ENCODE measurements around the gene YBEY. TPM values are rescaled to one million over a fixed set of nuclear protein-coding genes. Genes with fewer than 3 reads are reported as not detected.

Gene YBEY
- polyA plus RNA-seq, 4 donors: 14.7 to 45.7 (median 23.7) TPM

DNA sequence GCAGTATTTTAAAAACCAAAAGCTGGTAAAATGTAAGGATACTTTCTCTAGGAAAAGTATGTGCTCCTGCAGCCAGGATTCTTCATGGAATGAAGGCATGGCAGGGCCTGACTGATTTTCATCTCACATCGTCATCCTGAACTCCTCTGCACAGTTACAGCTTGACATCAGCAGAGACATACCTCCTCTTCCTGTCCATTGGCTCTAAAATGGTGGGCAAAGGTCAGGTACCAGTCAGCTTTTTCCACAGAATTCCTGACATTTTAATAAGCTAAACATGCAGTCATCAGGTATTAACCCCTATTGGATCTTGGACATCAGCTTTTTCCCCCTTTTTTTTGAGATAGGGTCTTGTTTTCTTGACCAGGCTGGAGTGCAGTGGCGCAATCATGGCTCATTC, 43.7 kb downstream of the YBEY start:
- H3K9me3 ChIP-seq (ENCODE audit: control insufficient read depth in 2 of 2, insufficient read depth in 1 of 2, low read depth in 1 of 2, low read length in 1 of 2): no peaks in the 10 kb centered on the region
- H3K4me3 ChIP-seq (ENCODE audit: low read depth in 1 of 3, low read length in 3 of 3): no peak overlapping the region
- DNase-seq (no peak), FAIRE-seq (no peak)
- H3K4me1 ChIP-seq (ENCODE audit: control insufficient read depth in 3 of 3, insufficient read depth in 2 of 3, low read depth in 1 of 3, low read length in 2 of 3): peaks cover 0 to 8% (median 0%) of the 10 kb centered on the region in 3 donors
- no peak overlapping the region for H3K27ac ChIP-seq (ENCODE audit: low read depth in 1 of 3, low read length in 2 of 3)
- no peaks in the 10 kb centered on the region for H3K27me3 ChIP-seq (ENCODE audit: control insufficient read depth in 3 of 3, insufficient read depth in 3 of 3, low read length in 3 of 3)
- WGBS, 3 donors: 95 to 100% (median 97%) methylated on average over 2 of the region's 2 CpGs
- H3K36me3 ChIP-seq (ENCODE audit: control insufficient read depth in 3 of 3, insufficient read depth in 2 of 3, low read depth in 1 of 3, low read length in 3 of 3): peaks cover 0 to 26% (median 5%) of the 10 kb centered on the region in 3 donors

GRCh38 chr21:46334351-46335140, 48.4 kb downstream of the YBEY start:
- H3K4me1 ChIP-seq (ENCODE audit: control insufficient read depth in 3 of 3, insufficient read depth in 2 of 3, low read depth in 1 of 3, low read length in 2 of 3): no peaks in the 10 kb centered on the region
- 89 to 96% (median 91%) methylated on average over 12 of the region's 12 CpGs for WGBS, 3 donors
- FAIRE-seq (no peak), DNase-seq (no peak)
- no peaks in the 10 kb centered on the region for H3K9me3 ChIP-seq (ENCODE audit: control insufficient read depth in 2 of 2, insufficient read depth in 1 of 2, low read depth in 1 of 2, low read length in 1 of 2)
- peaks cover 0 to 47% (median 12%) of the 10 kb centered on the region in 3 donors for H3K36me3 ChIP-seq (ENCODE audit: control insufficient read depth in 3 of 3, insufficient read depth in 2 of 3, low read depth in 1 of 3, low read length in 3 of 3)
- no peaks in the 10 kb centered on the region for H3K27me3 ChIP-seq (ENCODE audit: control insufficient read depth in 3 of 3, insufficient read depth in 3 of 3, low read length in 3 of 3)
- no peak overlapping the region for H3K27ac ChIP-seq (ENCODE audit: low read depth in 1 of 3, low read length in 2 of 3)
- no peak overlapping the region for H3K4me3 ChIP-seq (ENCODE audit: low read depth in 1 of 3, low read length in 3 of 3)

GRCh38 chr21:46336603-46337002, 50.5 kb downstream of the YBEY start:
- H3K36me3 ChIP-seq (ENCODE audit: control insufficient read depth in 3 of 3, insufficient read depth in 2 of 3, low read depth in 1 of 3, low read length in 3 of 3): peaks cover 0 to 45% (median 8%) of the 10 kb centered on the region in 3 donors
- 96 to 99% (median 97%) methylated on average over 3 of the region's 3 CpGs for WGBS, 3 donors
- no peaks in the 10 kb centered on the region for H3K4me1 ChIP-seq (ENCODE audit: control insufficient read depth in 3 of 3, insufficient read depth in 2 of 3, low read depth in 1 of 3, low read length in 2 of 3)
- no peaks in the 10 kb centered on the region for H3K27me3 ChIP-seq (ENCODE audit: control insufficient read depth in 3 of 3, insufficient read depth in 3 of 3, low read length in 3 of 3)
- DNase-seq: no peak
- H3K4me3 ChIP-seq (ENCODE audit: low read depth in 1 of 3, low read length in 3 of 3): no peak overlapping the region
- H3K9me3 ChIP-seq (ENCODE audit: control insufficient read depth in 2 of 2, insufficient read depth in 1 of 2, low read depth in 1 of 2, low read length in 1 of 2): no peaks in the 10 kb centered on the region
- H3K27ac ChIP-seq (ENCODE audit: low read depth in 1 of 3, low read length in 2 of 3): no peak overlapping the region
- no peak for FAIRE-seq

DNA sequence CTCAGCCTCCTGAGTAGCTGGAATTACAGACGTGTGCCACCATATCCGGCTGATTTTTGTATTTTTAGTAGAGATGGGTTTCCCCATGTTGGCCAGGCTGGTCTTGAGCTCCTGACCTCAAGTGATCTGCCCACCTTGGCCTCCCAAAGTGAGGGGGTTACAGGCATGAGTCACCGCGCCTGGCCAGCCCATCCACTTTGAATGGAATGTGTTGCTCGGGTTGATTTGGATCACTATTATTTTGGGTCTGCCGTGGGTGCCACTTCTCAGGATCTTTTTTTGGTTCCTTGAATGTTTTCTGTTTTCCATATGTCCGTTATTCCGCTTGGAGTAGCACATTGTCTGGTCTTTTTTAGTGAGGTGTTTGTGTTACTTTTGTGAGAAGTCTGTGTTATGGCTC, 54.9 kb downstream of the YBEY start:
- 97% methylated on average over 8 of the region's 8 CpGs for WGBS, 3 donors
- Histone ChIP-seq H3K27me3 (ENCODE audit: control insufficient read depth in 3 of 3, insufficient read depth in 3 of 3, low read length in 3 of 3) (no peaks in the 10 kb centered on the region), H3K4me1 (ENCODE audit: control insufficient read depth in 3 of 3, insufficient read depth in 2 of 3, low read depth in 1 of 3, low read length in 2 of 3) (no peaks in the 10 kb centered on the region), H3K36me3 (ENCODE audit: control insufficient read depth in 3 of 3, insufficient read depth in 2 of 3, low read depth in 1 of 3, low read length in 3 of 3) (peaks cover 0 to 41% (median 8%) of the 10 kb centered on the region in 3 donors), H3K27ac (ENCODE audit: low read depth in 1 of 3, low read length in 2 of 3) (no peak overlapping the region), H3K9me3 (ENCODE audit: control insufficient read depth in 2 of 2, insufficient read depth in 1 of 2, low read depth in 1 of 2, low read length in 1 of 2) (no peaks in the 10 kb centered on the region), H3K4me3 (ENCODE audit: low read depth in 1 of 3, low read length in 3 of 3) (no peak overlapping the region)
- FAIRE-seq (no peak), DNase-seq (no peak)

DNA sequence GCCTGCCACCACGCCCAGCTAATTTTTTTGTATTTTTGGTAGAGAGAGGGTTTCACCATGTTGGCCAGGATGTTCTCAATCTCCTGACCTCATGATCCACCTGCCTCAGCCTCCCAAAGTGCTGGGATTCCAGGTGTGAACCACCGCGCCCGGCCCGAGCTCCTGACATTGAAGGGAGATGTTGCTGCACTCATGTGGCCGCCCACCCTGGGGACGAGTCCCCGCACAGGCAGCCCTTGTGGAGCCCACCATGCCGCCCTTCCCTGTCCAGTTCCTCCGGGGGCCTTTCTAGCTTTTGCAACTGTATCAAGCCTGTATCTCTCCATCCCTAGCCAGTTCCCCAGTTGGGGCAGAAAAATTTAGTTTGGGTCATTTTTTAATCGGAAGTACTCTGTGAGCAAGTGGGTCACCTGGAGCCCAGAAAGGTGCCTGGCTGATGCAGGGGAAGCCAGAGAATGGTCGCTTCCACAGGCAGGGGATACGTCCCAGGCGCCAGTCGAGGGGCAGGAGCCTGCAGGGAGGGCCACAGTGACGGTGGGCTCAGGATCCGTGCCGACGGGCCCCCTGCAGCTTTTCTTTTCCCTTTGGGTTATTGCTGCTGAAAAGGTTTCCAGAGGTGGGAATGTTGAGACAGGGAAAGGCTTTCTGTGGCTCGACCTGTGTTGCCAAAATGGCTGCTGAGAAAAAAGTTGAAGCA, 58.2 kb downstream of the YBEY start:
- WGBS, 3 donors: 96 to 98% (median 97%) methylated on average over 19 to 20 of the region's 20 CpGs
- H3K27me3 ChIP-seq (ENCODE audit: control insufficient read depth in 3 of 3, insufficient read depth in 3 of 3, low read length in 3 of 3): no peaks in the 10 kb centered on the region
- no peak for DNase-seq
- no peak overlapping the region for H3K27ac ChIP-seq (ENCODE audit: low read depth in 1 of 3, low read length in 2 of 3)
- FAIRE-seq: no peak
- H3K4me3 ChIP-seq (ENCODE audit: low read depth in 1 of 3, low read length in 3 of 3): no peak overlapping the region
- H3K4me1 ChIP-seq (ENCODE audit: control insufficient read depth in 3 of 3, insufficient read depth in 2 of 3, low read depth in 1 of 3, low read length in 2 of 3): no peaks in the 10 kb centered on the region
- H3K36me3 ChIP-seq (ENCODE audit: control insufficient read depth in 3 of 3, insufficient read depth in 2 of 3, low read depth in 1 of 3, low read length in 3 of 3): peaks cover 3 to 51% (median 10%) of the 10 kb centered on the region in 3 donors
- H3K9me3 ChIP-seq (ENCODE audit: control insufficient read depth in 2 of 2, insufficient read depth in 1 of 2, low read depth in 1 of 2, low read length in 1 of 2): no peaks in the 10 kb centered on the region

DNA sequence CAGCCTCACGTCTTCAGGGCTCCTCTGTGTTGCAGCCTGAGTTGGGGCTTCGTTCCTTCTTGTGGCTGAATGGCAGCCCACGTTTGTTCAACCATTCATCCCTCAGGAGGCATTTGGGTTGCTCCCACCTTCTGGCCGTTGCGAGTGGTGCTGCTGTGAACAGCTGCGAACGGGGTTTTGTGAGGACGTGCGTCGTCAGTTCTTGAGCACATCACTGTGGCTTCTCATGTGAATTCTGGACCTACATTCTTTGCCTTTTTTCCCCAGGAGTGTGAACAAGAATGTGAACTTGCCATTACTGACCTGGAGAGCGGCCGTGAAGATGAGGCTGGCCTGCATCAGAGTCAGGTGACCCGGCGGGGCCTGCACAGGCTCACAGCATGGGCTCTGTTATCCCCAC, 59.7 kb downstream of the YBEY start:
- H3K36me3 ChIP-seq (ENCODE audit: control insufficient read depth in 3 of 3, insufficient read depth in 2 of 3, low read depth in 1 of 3, low read length in 3 of 3): peaks cover 10 to 57% (median 18%) of the 10 kb centered on the region in 3 donors
- H3K27me3 ChIP-seq (ENCODE audit: control insufficient read depth in 3 of 3, insufficient read depth in 3 of 3, low read length in 3 of 3): no peaks in the 10 kb centered on the region
- DNase-seq (no peak), FAIRE-seq (no peak)
- no peak overlapping the region for H3K27ac ChIP-seq (ENCODE audit: low read depth in 1 of 3, low read length in 2 of 3)
- H3K4me3 ChIP-seq (ENCODE audit: low read depth in 1 of 3, low read length in 3 of 3): no peak overlapping the region
- 90 to 98% (median 93%) methylated on average over 14 of the region's 14 CpGs for WGBS, 3 donors
- no peaks in the 10 kb centered on the region for H3K9me3 ChIP-seq (ENCODE audit: control insufficient read depth in 2 of 2, insufficient read depth in 1 of 2, low read depth in 1 of 2, low read length in 1 of 2)
- H3K4me1 ChIP-seq (ENCODE audit: control insufficient read depth in 3 of 3, insufficient read depth in 2 of 3, low read depth in 1 of 3, low read length in 2 of 3): no peaks in the 10 kb centered on the region

DNA sequence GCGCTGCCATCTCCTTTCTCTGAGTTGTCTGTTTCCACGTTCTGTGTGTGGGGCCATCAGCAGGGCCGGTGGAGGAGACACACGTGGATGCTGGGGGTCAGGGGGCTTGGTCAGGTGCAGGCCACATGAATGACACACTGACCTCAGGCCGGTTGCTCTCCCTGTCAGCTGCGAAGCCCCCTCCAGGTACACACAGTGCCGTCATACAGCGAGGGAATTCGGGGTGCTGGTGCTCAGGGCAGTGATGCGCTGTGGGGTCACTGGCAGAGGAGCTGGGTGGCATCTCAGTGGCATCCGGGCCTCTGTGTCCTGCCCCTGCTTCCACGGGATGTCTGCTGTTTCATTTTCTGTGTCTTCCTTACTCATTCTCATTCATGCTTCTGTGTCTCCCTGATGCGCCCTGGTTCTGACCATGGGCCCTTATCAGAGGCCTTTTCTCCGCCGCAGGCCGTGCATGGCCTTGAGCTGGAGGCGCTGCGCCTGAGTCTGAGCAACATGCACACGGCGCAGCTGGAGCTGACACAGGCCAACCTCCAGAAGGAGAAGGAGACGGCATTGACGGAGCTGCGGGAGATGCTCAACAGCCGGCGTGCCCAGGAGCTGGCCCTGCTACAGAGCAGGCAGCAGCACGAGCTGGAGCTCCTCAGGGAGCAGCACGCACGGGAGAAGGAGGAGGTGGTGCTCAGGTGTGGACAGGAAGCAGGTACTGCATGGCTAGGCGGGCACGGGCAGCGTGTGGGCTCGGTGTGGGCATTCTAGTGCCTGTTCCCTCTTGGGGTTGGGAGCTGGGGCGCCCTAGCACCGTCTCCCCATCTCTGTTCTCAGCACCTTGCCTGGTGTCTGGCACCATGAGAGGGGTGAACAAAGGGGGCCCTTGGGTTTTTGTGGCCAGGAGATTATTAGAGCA, 60.4 kb downstream of the YBEY start:
- peaks cover 10 to 62% (median 23%) of the 10 kb centered on the region in 3 donors for H3K36me3 ChIP-seq (ENCODE audit: control insufficient read depth in 3 of 3, insufficient read depth in 2 of 3, low read depth in 1 of 3, low read length in 3 of 3)

DNA sequence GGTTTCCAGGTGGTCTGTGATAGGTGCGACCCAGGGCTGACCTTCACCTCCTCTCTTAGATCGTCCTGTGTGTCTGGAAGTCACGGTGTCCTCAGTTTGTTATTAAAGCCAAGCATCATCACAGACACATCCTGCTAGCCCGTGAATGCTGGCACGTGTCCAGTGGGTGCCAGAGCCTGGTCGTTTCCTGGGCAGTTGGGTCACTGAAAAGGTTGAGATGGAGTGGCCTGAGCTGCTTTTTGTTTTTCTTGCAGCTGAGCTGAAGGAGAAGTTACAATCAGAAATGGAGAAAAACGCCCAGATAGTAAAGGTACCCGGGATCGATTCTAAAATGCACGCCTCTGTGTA, 61.0 kb downstream of the YBEY start:
- Histone ChIP-seq H3K36me3 (ENCODE audit: control insufficient read depth in 3 of 3, insufficient read depth in 2 of 3, low read depth in 1 of 3, low read length in 3 of 3) (peaks cover 10 to 67% (median 25%) of the 10 kb centered on the region in 3 donors), H3K4me3 (ENCODE audit: low read depth in 1 of 3, low read length in 3 of 3) (no peak overlapping the region), H3K4me1 (ENCODE audit: control insufficient read depth in 3 of 3, insufficient read depth in 2 of 3, low read depth in 1 of 3, low read length in 2 of 3) (no peaks in the 10 kb centered on the region), H3K27me3 (ENCODE audit: control insufficient read depth in 3 of 3, insufficient read depth in 3 of 3, low read length in 3 of 3) (no peaks in the 10 kb centered on the region), H3K9me3 (ENCODE audit: control insufficient read depth in 2 of 2, insufficient read depth in 1 of 2, low read depth in 1 of 2, low read length in 1 of 2) (no peaks in the 10 kb centered on the region), H3K27ac (ENCODE audit: low read depth in 1 of 3, low read length in 2 of 3) (no peak overlapping the region)
- 81 to 88% (median 82%) methylated on average over 10 of the region's 10 CpGs for WGBS, 3 donors
- FAIRE-seq (no peak), DNase-seq (no peak)

More for the DNA sequence above, 60.4 kb downstream of the YBEY start:
- Histone ChIP-seq H3K27ac (ENCODE audit: low read depth in 1 of 3, low read length in 2 of 3) (no peak overlapping the region), H3K4me1 (ENCODE audit: control insufficient read depth in 3 of 3, insufficient read depth in 2 of 3, low read depth in 1 of 3, low read length in 2 of 3) (no peaks in the 10 kb centered on the region), H3K27me3 (ENCODE audit: control insufficient read depth in 3 of 3, insufficient read depth in 3 of 3, low read length in 3 of 3) (no peaks in the 10 kb centered on the region), H3K9me3 (ENCODE audit: control insufficient read depth in 2 of 2, insufficient read depth in 1 of 2, low read depth in 1 of 2, low read length in 1 of 2) (no peaks in the 10 kb centered on the region), H3K4me3 (ENCODE audit: low read depth in 1 of 3, low read length in 3 of 3) (no peak overlapping the region)
- FAIRE-seq (no peak), DNase-seq (no peak)
- WGBS, 3 donors: 92 to 96% (median 93%) methylated on average over 32 to 34 of the region's 34 CpGs

All from small intestine (tissue), 7 donors.